ENCODE measurements around the gene LAMA2.

The LAMA2 gene

DNA sequence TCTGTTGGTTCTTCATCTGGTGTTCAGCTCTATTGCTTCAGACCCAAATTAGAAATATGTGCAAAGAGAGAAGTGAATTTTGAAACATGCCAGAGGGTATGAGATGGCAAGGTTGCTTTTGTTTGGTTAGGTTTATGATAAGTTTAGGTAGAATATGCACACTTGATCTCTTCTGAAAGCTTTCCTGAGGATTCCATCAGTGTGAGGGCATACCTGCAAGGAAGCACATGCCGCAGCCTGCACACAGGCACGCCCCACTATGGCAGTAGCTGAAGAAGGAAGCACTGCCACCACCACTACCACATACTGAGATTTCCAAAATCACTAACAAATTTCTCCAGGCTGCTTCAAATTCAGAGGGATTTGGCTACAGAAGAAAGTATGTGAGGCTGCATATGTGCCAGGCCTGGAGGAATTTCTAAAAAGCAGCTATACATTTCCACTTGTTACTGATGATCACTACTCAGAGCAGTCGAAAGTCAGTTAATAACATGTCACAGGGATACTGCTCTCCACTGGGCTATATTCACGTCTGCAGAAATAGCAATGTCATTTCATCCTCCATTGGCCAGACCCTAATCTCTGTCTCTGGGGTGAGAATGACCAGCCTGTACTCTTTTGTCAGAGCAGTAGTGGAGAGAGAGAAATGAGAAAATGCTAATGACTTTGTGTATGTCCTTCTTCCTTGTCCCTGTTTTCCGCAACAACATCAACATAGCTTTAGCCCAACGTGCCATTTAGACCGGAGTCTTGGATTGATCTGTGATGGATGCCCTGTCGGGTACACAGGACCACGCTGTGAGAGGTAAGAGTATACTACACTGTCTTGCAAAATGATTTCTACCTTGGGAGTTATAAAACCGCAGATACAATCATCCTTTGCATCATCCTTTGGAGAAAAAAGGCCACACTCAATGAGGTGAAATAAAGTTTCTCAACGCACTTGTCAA lies 396.7 kb downstream of the LAMA2 start:
- no peak for DNase-seq

DNA sequence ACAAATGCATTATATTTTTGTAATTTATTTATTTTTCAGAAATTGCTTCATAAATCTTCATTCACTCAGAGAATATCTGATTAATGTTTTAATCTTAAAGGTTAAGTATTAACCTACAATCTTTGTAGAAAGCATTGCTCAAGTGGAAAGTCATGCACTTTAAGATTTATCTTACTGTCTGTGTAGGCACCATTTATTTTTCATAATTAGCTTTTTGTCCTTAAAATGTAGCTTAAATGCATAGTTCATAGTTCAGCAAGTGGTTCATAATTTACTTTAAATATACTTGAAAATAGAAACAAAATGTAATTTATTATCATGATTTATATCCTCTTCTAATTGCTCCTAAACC lies 397.3 kb downstream of the LAMA2 start:
- no peak for DNase-seq

DNA sequence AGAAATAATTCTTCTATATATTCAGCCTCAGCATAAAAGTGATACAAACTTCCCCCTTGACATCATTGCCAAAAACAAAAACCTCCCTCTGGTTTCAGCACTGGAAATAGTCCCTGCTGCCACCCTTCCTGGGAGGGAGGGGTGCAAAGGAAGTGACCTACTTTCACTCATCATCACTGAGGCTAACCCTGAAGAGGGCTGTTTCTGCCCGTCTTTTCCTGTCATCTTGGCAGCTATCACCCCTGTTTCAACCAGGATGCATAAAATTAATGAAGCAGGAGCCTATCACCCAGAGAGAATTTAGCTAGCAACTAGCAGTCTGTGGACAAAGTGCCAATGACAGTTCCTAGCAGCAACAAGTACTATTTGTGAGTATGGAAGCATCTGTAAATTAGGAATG lies 397.8 kb downstream of the LAMA2 start:
- DNase-seq, result peak; percentile 76

GRCh38 chr6:129281168-129281796 lies 398.3 kb downstream of the LAMA2 start:
- DNase-seq, result no peak

DNA sequence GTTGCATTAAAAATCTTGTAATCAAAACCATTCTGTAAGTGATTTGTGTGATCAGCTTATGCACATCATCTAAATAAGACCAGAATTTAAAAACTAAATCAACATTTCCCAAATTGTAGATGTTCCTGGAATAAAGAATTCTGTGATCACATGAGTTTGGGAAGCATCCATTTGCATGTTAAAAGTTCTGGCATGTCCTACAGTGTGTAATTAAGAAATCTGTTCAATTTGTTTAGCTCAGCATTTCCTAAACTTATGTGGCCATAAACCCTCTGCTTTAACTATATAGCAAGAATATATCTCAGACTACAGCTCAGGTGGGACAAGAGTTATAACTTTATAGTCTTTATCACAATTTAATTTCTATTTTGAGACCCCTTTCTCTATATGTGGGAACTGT lies 399.1 kb downstream of the LAMA2 start:
- DNase-seq, result no peak

- no peak for DNase-seq
These were observed 401.3 kb downstream of the LAMA2 start for GRCh38 chr6:129284225-129284624.

DNA sequence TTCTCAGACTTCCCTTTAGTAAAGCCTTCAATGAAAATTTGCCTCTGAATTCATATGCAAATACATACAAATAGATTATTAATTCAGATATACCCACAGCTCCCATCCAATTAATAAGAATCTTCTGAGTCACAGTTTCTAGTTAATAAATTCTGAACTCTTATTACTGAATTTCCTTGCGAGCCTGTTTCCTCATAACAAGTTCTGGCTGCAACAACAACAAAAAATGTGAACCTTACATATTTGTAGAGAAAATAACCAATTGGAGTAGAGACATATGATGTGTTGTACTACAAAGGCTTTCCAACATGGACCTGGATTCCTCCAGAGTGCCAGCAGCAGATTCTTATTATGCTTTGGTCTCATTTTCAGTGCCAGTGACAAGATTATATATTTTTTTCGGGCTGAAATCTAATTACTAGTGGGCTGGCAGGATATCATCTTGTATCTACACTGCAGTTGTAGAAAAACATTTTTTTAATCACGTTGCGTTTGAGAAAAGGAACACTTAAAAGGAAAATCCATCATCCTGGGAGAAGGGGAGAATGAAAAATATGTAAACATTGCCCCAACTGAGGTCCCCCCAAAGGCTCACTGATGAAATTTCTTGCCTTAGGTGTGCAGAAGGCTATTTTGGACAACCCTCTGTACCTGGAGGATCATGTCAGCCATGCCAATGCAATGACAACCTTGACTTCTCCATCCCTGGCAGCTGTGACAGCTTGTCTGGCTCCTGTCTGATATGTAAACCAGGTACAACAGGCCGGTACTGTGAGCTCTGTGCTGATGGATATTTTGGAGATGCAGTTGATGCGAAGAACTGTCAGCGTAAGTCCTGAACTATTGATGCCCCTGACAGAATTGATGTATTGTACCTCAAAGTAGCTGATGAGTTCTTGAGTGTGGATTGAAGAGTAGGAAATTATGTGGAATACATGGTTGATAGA lies 404.6 kb downstream of the LAMA2 start:
- DNase-seq, result no peak

- DNase-seq, result no peak
These were observed 406.5 kb downstream of the LAMA2 start for GRCh38 chr6:129289442-129289841.

GRCh38 chr6:129292836-129293235 lies 409.9 kb downstream of the LAMA2 start:
- no peak for DNase-seq

GRCh38 chr6:129297592-129297991 lies 414.7 kb downstream of the LAMA2 start:
- DNase-seq, result no peak

GRCh38 chr6:129302671-129303070 lies 419.7 kb downstream of the LAMA2 start:
- no peak for DNase-seq

DNA sequence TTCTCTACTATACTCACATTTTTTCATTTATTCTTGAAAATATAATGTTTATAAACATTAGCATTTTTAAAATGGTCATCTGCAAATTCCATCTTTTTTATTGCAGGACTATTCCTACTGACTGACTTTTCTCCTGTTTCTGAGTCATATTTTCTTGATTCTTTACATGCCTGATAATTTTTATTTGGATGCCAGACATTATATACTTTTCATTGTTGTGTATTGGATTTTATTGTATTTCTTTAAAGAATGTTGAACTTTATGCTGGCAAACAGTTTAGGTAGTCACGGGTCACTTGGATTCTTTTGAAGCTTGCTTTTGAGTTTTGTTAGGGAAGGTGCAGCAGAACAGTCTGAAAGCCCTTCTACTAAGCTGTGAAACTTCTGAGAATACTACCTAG lies 423.9 kb downstream of the LAMA2 start:
- DNase-seq, result no peak

GRCh38 chr6:129307845-129308244 lies 424.9 kb downstream of the LAMA2 start:
- DNase-seq, result no peak

DNA sequence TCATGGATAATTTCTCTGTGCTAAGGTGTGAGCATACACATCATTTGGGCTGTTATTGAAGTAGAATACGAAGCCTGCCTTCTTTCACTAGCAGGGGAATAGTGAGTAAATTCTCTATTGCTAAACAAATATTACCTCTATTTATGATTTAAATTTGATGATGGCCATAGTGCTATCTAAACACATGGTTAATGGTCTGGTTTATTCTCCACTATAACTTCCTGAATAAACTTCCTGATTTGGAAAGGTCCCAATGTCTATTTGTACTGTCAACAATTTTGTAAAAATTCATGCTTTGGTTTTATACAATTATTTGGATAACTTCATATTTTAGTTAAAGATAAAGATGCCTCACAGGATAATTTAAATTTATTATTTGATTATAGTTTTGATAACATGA lies 426.2 kb downstream of the LAMA2 start:
- DNase-seq, result no peak

DNA sequence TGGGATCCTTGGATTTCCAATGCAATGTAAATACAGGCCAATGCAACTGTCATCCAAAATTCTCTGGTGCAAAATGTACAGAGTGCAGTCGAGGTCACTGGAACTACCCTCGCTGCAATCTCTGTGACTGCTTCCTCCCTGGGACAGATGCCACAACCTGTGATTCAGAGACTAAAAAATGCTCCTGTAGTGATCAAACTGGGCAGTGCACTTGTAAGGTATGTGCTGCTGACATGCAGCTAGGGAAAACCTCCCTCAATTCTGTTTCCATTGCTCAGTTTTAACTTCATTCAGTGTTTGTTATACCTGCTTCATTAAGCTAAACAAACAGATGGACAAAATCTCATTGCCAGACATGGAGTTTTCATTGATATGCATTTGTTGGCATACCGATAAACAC lies 429.9 kb downstream of the LAMA2 start:
- no peak for DNase-seq

DNA sequence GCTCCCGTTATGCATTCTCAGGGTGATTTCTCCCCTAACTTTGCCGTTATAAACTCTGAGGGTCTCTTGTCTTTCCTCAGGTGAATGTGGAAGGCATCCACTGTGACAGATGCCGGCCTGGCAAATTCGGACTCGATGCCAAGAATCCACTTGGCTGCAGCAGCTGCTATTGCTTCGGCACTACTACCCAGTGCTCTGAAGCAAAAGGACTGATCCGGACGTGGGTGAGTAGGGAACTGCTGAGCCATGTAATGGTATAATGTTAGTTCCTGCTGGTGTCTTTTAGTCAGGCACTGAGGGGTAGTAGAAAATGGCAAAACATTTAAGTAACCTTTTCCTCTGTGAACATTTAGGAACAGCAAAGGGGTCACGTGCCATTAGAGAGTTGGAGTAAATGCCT lies 431.6 kb downstream of the LAMA2 start:
- DNase-seq, result no peak

- no peak for DNase-seq
These were observed 435.2 kb downstream of the LAMA2 start for GRCh38 chr6:129317931-129318820.

DNA sequence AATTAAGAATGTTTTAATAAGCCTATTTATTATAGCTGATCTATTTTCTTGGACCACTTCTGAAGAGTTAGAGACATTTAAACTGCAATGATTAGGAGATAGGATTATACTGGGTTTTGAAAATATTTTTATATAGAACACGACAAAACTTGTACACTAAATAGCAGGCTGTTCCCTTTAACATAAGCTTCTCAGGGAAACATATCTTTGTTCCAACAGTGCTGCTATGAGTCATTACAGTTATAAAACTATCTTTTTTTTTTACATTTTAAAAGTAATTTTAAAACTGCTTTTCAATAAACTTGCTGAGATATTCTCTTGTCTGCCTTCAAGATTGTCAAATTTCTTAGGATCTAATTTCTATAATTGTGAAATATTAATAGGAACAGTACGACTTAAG lies 438.0 kb downstream of the LAMA2 start:
- DNase-seq, result no peak

DNA sequence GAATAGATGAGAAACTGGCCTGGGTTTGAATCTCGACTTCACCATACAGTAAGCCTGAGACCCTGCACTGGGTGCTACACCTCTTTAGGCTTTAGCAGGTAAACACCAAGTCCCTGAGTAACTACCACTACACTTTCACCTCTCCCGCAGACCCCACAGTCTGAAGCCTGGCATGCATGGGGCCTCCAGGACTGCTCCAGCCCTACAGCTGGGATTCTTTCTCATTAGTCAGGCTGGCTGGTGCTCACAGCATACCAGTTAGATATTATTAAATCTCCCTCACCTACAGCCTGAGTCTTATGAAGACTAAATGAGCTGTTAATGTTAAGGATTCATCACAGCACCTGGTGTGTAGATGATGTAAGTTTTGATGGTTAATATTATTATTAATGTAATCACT lies 438.4 kb downstream of the LAMA2 start:
- DNase-seq, result no peak

DNA sequence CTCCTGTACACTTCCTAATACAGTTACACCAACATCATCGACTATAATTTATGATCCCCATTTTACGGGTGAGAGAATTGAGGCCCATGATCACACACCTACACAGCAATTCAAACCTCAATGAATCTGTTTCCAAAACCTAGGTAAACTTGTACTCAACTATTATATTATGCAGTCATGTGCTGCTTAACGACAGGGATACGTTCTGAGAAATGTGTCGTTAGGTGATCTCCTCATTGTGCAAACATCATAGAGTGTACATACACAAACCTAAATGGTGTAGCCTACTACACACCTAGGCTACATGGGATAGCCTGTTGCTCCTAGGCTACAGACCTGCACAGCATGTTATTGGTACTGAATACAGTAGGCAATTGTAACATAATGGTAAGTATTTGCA lies 441.4 kb downstream of the LAMA2 start:
- no peak for DNase-seq

DNA sequence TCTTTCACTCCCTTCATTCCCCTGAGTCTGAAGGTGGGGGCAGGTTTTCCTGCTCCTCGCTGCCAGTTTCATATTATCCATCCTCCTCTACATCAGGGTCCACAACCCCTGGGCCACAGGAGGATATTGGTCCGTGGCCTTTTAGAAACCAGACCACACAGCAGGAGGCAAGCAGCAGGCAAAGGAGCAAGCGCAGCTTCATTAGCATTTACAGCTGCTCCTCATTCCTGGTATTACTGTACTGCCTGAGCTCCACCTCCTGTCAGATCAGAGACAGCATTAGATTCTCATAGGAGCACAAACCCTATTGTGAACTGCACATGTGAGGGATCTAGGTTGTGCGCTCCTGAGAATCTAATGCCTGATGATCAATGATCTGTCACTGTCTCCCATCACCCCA lies 446.7 kb downstream of the LAMA2 start:
- no peak for DNase-seq

DNA sequence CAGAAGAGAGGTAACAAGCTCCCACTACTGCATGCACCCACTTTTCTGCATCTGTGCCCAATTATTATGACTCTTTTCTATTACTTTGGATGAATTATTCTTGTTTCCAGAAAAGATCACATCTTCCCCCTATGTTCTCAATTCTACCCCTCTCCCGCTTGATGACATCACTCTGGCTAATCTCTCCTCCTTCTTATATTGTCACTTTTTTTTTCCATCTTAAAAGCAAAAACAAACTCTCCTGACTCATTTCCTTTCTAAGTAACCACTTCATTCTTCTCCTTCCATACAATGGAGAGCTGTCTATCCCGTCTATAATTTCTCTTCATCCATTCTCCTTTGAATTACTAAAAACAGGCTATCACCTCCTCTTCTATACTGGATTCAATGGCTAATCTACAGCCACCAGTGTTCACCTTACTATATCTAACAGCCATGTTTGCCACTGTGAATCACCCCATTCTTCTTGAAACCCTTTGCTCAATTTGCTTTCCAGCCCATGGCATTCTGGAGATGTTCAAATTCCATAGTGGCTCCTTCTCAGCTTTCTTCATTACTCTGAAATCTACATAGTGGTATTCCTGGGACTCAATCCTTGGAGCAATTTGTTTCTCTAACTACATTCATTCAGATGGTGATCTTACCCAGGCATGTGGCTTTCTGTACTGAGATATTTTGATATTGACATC lies 448.7 kb downstream of the LAMA2 start:
- DNase-seq, result no peak

All from activated effector memory CD4-positive, alpha-beta T cell treated with anti-CD3 and anti-CD28 coated beads, Interleukin-2, amount 50 U/mL, for 16 hours (primary cell).